Measurements from ENCODE around the gene KCTD3.

DNA sequence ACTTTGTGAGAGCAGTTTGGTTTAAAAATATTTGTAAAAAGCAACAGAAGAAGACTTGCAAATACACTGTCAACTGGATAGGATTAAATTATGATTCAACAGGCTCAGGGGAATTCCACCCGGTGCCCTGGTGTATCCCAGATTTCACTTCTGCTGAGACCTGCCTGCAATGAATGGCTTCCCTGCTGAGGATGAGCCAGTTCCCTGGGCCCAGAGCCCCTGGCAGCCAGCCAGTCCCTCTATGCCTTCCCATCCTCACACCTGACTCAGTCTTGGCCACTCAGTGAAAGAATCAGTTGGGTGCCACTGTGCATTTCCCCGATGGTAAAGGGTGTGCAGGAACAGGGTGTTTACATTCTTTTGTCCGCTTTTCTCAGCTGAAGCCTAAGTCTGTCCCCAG, 64.4 kb downstream of the KCTD3 start:
- TF ChIP-seq, protein P1, sequence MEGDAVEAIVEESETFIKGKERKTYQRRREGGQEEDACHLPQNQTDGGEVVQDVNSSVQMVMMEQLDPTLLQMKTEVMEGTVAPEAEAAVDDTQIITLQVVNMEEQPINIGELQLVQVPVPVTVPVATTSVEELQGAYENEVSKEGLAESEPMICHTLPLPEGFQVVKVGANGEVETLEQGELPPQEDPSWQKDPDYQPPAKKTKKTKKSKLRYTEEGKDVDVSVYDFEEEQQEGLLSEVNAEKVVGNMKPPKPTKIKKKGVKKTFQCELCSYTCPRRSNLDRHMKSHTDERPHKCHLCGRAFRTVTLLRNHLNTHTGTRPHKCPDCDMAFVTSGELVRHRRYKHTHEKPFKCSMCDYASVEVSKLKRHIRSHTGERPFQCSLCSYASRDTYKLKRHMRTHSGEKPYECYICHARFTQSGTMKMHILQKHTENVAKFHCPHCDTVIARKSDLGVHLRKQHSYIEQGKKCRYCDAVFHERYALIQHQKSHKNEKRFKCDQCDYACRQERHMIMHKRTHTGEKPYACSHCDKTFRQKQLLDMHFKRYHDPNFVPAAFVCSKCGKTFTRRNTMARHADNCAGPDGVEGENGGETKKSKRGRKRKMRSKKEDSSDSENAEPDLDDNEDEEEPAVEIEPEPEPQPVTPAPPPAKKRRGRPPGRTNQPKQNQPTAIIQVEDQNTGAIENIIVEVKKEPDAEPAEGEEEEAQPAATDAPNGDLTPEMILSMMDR (IDR thresholded peaks at IDR 0.05): no peak
- TF ChIP-seq POLR2AphosphoS5 (IDR thresholded peaks at IDR 0.05): no peak
